OCI-M2 (cell line): ENCODE measurements around the gene SMARCD3.

Experiments used
- DNase-seq: peaks from one replicate; lab custom pipeline; 2025; ENCODE audit not compliant: unreplicated experiment; lab: John Stamatoyannopoulos, UW

SMARCD3 gene

GRCh38 chr7:151248346-151249033 is at the start of gene SMARCD3:
SMARCD3 (minus strand) TSS chr7:151248694; CDS start chr7:151248562, 132 bp downstream.
- no peak for DNase-seq

- DNase-seq: no peak
These were observed 47.9 kb upstream of the SMARCD3 start for GRCh38 chr7:151296202-151296992.

GRCh38 chr7:151292850-151293249 is 44.4 kb upstream of the SMARCD3 start:
- no peak for DNase-seq

GRCh38 chr7:151291206-151291605 is 42.7 kb upstream of the SMARCD3 start:
- DNase-seq: no peak

GRCh38 chr7:151290355-151290760 is 41.9 kb upstream of the SMARCD3 start:
- DNase-seq: no peak

- DNase-seq: no peak
These were observed 41.4 kb upstream of the SMARCD3 start for GRCh38 chr7:151289891-151290290.

- no peak for DNase-seq
These were observed 37.7 kb upstream of the SMARCD3 start for GRCh38 chr7:151286148-151286547.

- no peak for DNase-seq
These were observed 34.8 kb upstream of the SMARCD3 start for GRCh38 chr7:151283302-151283701.

GRCh38 chr7:151282111-151282510 is 33.6 kb upstream of the SMARCD3 start:
- DNase-seq: no peak

- DNase-seq: no peak
These were observed 33.2 kb upstream of the SMARCD3 start for GRCh38 chr7:151281686-151282085.

GRCh38 chr7:151280388-151281019 is 32.0 kb upstream of the SMARCD3 start:
- no peak for DNase-seq

GRCh38 chr7:151279868-151280267 is 31.4 kb upstream of the SMARCD3 start:
- DNase-seq: no peak

GRCh38 chr7:151278949-151279348 is 30.5 kb upstream of the SMARCD3 start:
- DNase-seq: no peak

- DNase-seq: no peak
These were observed 29.1 kb upstream of the SMARCD3 start for GRCh38 chr7:151277631-151278030.

- no peak for DNase-seq
These were observed 28.4 kb upstream of the SMARCD3 start for GRCh38 chr7:151276666-151277590.

- DNase-seq: no peak
These were observed 27.5 kb upstream of the SMARCD3 start for GRCh38 chr7:151275813-151276577.

GRCh38 chr7:151274936-151275812 is 26.7 kb upstream of the SMARCD3 start:
- no peak for DNase-seq

GRCh38 chr7:151274396-151274795 is 25.9 kb upstream of the SMARCD3 start:
- DNase-seq: no peak
